HG03039 (cell line): ENCODE data around the gene JPH4.

Experiments used
- ATAC-seq: cut with Tn5 transposase; IDR thresholded peaks from one replicate; pipeline ENCODE4 v1.9.1; 2021; ENCODE audit warnings: mild to moderate bottlenecking, moderate library complexity; ENCODE audit not compliant: unreplicated experiment

JPH4 gene

GRCh38 chr14:23565626-23566025 is 13.0 kb downstream of the JPH4 start:
- ATAC-seq: no peak

DNA sequence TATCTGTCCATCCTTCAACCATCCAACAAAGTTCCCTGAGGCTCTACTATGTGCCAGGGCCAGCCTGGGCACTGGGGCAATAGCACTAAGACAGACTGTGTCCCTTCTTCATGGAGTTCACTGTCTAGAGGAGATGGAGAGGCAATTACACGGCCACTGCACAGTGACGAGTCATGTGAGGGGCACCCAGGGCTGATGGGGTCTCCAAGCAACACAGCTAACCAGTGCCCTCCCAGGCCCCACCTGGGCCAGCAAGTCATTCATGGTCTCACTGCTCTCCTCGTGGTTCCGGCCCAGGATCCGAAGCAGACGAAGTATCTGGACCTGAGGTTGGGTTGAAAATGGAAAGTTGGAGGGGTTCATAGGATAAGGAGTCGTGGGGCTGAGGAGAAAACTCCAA is 13.7 kb downstream of the JPH4 start:
- ATAC-seq: no peak

GRCh38 chr14:23564181-23564812 is 14.3 kb downstream of the JPH4 start:
- ATAC-seq: no peak

GRCh38 chr14:23563473-23564180 is 15.0 kb downstream of the JPH4 start:
- ATAC-seq: no peak

GRCh38 chr14:23562822-23563472 is 15.6 kb downstream of the JPH4 start:
- no peak for ATAC-seq

GRCh38 chr14:23561873-23562821 is 16.4 kb downstream of the JPH4 start:
- no peak for ATAC-seq

- no peak for ATAC-seq
Observed at GRCh38 chr14:23561259-23561658, 17.3 kb downstream of the JPH4 start.

DNA sequence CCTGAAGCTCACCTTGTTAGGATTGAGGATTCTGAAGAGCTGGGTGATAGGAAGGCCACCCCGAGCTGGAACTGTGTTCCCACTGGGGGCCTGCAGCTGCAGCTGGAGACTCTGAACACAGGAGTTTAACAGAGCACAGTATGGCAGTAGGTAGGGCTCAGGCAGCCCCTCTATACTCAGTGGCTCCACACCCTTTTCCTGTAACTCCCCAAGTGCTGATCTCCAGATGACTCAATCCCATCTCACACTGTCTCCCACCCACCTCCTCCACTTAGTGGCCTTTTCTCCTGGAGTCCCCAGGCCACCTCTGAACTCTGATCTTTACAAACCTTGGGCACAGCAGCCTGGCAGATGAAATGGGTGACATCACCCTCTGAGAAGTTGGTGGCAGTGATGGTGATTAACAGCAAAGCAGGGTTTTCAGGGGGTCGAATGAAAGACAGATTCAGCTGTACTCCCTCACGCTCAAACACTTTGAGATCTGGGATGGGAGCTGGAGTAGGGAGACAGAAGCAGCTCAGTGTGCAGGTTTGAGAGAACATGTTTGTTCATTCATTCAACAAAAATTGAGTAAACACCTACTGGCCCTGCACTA is 18.6 kb downstream of the JPH4 start:
- no peak for ATAC-seq

- no peak for ATAC-seq
Observed at GRCh38 chr14:23559010-23559925, 19.3 kb downstream of the JPH4 start.

DNA sequence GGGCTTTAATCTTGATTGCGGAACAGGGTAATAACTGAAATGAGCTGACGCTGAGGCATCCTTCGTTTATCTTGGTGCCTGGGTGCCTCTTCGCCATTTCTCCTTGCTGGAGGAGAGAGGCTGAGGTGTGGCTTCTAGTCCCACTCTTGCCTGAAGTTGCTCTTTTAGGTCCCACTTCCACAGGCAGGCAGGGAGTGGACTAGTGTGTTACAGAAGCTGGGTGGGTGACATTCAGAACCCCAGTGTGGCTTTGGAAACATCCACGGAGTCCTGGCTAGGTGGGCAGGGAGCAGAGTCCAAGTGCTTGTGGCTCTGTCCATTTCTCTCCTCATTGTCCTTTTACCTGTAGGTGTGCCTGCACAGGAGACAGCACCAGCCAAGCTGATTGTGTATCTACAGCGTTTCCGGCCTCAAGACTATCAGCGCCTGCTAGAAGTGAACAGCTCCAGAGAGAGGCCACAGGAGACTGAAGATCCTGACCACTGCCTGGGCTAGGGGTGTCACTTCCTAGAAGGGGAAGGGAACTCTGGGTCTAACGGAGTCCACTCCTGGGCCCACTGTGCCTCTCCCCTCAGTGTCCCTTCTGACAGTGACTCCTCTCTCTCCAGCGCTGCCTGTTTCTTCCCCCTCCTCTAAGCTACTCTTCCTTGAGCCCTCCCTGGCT is 20.1 kb downstream of the JPH4 start:
- no peak for ATAC-seq

DNA sequence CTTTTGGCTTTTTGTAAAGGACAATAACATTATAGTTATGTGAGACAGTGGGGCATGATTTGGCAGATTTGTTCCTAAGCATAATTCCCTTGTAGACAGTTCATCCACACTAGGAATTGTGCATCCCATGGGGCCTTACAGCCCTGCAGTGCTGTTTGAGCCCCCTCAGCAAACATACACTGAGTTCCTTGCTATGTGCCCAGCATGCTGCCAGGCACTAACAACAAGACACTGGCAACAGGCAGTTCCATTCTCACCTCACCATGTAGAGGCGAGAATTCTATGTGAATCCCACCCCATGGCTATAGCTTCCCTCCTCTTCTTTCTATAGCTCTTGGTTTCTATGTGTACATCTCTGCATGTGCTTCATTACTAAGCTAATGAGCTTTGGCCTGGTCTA is 20.6 kb downstream of the JPH4 start:
- ATAC-seq: no peak

- no peak for ATAC-seq
Observed at GRCh38 chr14:23557521-23557920, 21.1 kb downstream of the JPH4 start.

- ATAC-seq: no peak
Observed at GRCh38 chr14:23556700-23557440, 21.7 kb downstream of the JPH4 start.

DNA sequence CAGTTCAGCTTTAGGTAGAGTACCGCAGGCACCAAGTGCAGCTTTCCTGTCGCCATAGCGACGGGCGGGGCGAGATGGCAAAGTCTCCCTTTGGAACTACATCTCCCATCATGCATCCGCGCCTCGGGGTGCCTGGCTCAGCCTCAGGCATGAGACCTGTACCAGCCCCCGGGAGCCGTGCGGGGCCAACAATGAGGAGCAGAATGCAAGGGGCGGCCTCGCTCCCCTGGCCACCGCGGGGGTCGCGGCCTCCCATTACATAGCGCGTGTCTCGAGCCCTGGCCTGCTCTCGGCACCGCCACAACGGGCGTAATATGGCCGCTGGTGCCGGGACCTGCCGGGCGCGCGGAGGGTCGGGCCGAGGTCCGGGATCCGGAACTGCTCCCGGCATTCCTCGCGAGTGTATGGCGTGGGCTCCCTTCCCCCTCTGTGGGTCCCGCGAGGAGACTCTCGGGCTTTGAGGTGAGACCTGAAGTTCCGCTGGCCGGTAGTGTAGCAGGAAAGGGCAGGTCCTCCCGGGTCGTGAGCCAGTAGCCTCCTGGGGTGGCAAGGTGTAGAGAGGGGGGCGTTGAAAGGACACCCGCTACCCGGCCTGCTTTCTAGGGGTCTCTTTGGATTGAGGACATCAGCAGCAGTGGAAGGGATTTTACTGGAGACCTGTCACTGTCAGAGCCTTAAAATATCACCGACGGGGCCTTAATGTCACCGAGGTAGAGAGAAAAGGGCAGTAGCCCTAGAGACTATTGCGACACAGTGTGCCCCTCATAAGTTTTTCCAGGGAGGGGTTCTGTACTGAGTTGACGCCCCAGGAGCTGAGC is 22.5 kb downstream of the JPH4 start, which contains the start of gene THTPA:
TSS of gene THTPA (plus strand) at position 390 of the 818 bp plus-strand sequence. CDS start 487 bp downstream, outside the sequence.
- peak; percentile 89 for ATAC-seq

DNA sequence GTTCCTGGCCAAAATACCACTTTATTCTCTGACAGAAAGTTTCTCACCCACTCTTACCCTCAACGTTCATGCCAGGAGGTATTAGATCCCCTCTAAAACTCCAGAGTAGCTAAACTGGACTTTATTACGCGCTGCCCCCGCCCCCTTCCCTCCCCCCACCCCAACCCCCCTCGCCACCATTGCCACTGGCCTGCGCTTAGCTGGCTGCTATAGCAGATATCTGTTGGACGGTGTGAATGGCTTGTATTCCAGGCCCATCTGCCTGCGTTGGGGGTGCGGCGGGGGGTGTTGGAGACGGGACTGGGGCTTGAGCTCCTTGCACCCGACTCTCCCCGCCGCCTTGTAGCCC is 23.1 kb downstream of the JPH4 start:
- ATAC-seq: no peak

DNA sequence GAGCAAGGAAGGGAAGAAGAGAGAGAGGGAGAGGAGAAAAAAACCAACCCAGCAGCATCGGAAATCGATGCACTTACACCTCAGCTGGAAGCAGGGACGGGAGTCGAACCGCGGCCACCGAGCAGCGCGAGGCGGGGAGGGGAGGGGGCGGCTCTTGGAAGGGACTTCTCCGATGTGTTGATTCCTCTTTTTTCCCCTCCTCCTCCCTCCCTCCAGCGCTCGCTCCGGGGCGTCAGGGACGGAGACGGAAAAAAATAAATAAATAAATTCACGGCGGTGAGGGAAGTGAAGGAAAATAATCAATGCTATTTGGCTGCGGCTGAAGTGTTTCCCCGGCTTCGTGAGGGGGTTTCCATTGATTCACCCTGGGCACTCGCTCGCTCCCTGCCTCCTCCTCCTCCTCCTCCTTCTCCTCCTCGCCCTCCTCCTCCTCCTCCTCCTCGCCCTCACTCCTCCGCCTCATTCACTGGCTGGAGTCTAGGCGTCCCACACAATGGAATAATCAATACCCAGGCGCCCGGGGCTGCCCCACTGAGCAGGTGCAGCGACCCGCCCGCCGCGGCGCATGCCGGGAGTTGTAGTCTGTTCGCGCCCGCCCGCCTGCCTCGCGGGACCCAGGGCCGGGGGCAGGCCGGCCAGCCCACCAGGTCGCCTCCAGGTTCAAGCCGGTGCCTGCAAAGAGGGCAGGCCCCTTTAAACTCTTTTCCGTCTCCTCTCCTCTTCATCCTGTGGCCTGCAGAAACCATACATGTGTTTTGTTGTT is 27.1 kb downstream of the JPH4 start, which contains the start of gene ZFHX2:
TSS of gene ZFHX2 (minus strand) at position 500 of the 763 bp plus-strand sequence. CDS start 16,440 bp downstream, outside the sequence.
- peak; percentile 41 for ATAC-seq

GRCh38 chr14:23550812-23551265 is 27.8 kb downstream of the JPH4 start:
- ATAC-seq: no peak
